HUES64 (cell line): ENCODE measurements around the gene RPL6.

Experiments
- H3K27ac ChIP-seq: 2 replicates; pipeline ENCODE4 v1.7.0; 2013; ENCODE audit warnings: low read depth, low read length, inconsistent platforms
- H3K27me3 ChIP-seq: 2 replicates; pipeline ENCODE4 v1.6.1; 2013; ENCODE audit warnings: mild to moderate bottlenecking, low read length; ENCODE audit not compliant: insufficient read depth
- H3K36me3 ChIP-seq: 2 replicates; pipeline ENCODE4 v1.6.1; 2013; ENCODE audit warnings: mild to moderate bottlenecking, low read length; ENCODE audit not compliant: insufficient read depth
- H3K4me1 ChIP-seq: 2 replicates; pipeline ENCODE4 v1.6.1; 2013; ENCODE audit warnings: mild to moderate bottlenecking, low read length, moderate library complexity; ENCODE audit not compliant: insufficient read depth
- H3K4me3 ChIP-seq: 2 replicates; pipeline ENCODE4 v1.5.1; 2013; ENCODE audit warnings: mild to moderate bottlenecking, low read length, moderate library complexity
- H3K9ac ChIP-seq: 2 replicates; pipeline ENCODE4 v1.6.1; 2013; ENCODE audit warnings: mild to moderate bottlenecking, low read depth, low read length
- H3K9me3 ChIP-seq: 2 replicates; pipeline ENCODE4 v1.6.1; 2013; ENCODE audit warnings: low read depth, low read length; ENCODE audit not compliant: insufficient read depth
- WGBS: fragments of 150-250, 120-280 bp; methylation state at CpG from one replicate; pipeline ENCODE4 v1.1.7; 2013; ENCODE audit warnings: missing lambda C conversion rate; 5-methylcytosine and 5-hydroxymethylcytosine counted together

The RPL6 gene

GRCh38 chr12:112375105-112375504 is 34.3 kb downstream of the RPL6 start:
- Histone ChIP-seq H3K27me3 (no peaks in the 10 kb centered on the region), H3K9me3 (no peaks in the 10 kb centered on the region), H3K36me3 (no peaks in the 10 kb centered on the region; the same call in 1 of the 2 replicates), H3K27ac (no peak overlapping the region), H3K9ac (no peak overlapping the region), H3K4me1 (no peaks in the 10 kb centered on the region), H3K4me3 (no peak overlapping the region)
- WGBS: 88% methylated on average over 4 of the region's 5 CpGs

GRCh38 chr12:112374166-112374740 is 35.2 kb downstream of the RPL6 start:
- no peak overlapping the region for H3K9ac ChIP-seq
- 96% methylated on average over 3 of the region's 3 CpGs for whole genome bisulfite sequencing
- H3K9me3 ChIP-seq: no peaks in the 10 kb centered on the region
- no peak overlapping the region for H3K4me3 ChIP-seq
- H3K36me3 ChIP-seq: no peaks in the 10 kb centered on the region; the same call in 1 of the 2 replicates
- no peaks in the 10 kb centered on the region for H3K4me1 ChIP-seq
- H3K27me3 ChIP-seq: no peaks in the 10 kb centered on the region
- H3K27ac ChIP-seq: no peak overlapping the region

GRCh38 chr12:112370868-112371510 is 38.4 kb downstream of the RPL6 start:
- Histone ChIP-seq H3K36me3 (no peaks in the 10 kb centered on the region; the same call in 1 of the 2 replicates), H3K4me1 (peaks cover 9% of the 10 kb centered on the region; the same call in 1 of the 2 replicates), H3K9me3 (no peaks in the 10 kb centered on the region), H3K27ac (no peak overlapping the region), H3K4me3 (no peak overlapping the region), H3K9ac (no peak overlapping the region), H3K27me3 (no peaks in the 10 kb centered on the region)
- WGBS: 84% methylated on average over 6 of the region's 8 CpGs

GRCh38 chr12:112370199-112370598 is 39.2 kb downstream of the RPL6 start:
- no peaks in the 10 kb centered on the region; the same call in 1 of the 2 replicates for H3K36me3 ChIP-seq
- no peaks in the 10 kb centered on the region for H3K27me3 ChIP-seq
- peaks cover 9% of the 10 kb centered on the region; the same call in 1 of the 2 replicates for H3K4me1 ChIP-seq
- H3K27ac ChIP-seq: no peak overlapping the region
- 95% methylated on average over 1 of the region's 1 CpG for WGBS
- H3K9me3 ChIP-seq: no peaks in the 10 kb centered on the region
- no peak overlapping the region for H3K9ac ChIP-seq
- no peak overlapping the region for H3K4me3 ChIP-seq

GRCh38 chr12:112368856-112369255 is 40.5 kb downstream of the RPL6 start:
- Histone ChIP-seq H3K9me3 (no peaks in the 10 kb centered on the region), H3K27ac (no peak overlapping the region), H3K4me3 (no peak overlapping the region), H3K36me3 (no peaks in the 10 kb centered on the region), H3K4me1 (peaks cover 9% of the 10 kb centered on the region; the same call in 1 of the 2 replicates), H3K9ac (no peak overlapping the region), H3K27me3 (no peaks in the 10 kb centered on the region)
- 86% methylated on average over 6 of the region's 6 CpGs for WGBS

- no peaks in the 10 kb centered on the region for H3K36me3 ChIP-seq
- H3K27me3 ChIP-seq: no peaks in the 10 kb centered on the region
- no peak overlapping the region for H3K9ac ChIP-seq
- no peak overlapping the region for H3K27ac ChIP-seq
- H3K4me1 ChIP-seq: peaks cover 9% of the 10 kb centered on the region; the same call in 1 of the 2 replicates
- no peaks in the 10 kb centered on the region for H3K9me3 ChIP-seq
- no peak overlapping the region for H3K4me3 ChIP-seq
- 93% methylated on average over 3 of the region's 3 CpGs for WGBS
Measured at GRCh38 chr12:112367965-112368364, 41.4 kb downstream of the RPL6 start.

GRCh38 chr12:112362310-112362709 is 47.1 kb downstream of the RPL6 start:
- WGBS: 95% methylated on average over 2 of the region's 3 CpGs
- no peaks in the 10 kb centered on the region for H3K27me3 ChIP-seq

GRCh38 chr12:112361271-112361670 is 48.1 kb downstream of the RPL6 start:
- WGBS: 92% methylated on average over 4 of the region's 4 CpGs
- Histone ChIP-seq H3K4me1 (no peaks in the 10 kb centered on the region), H3K27ac (no peak overlapping the region), H3K4me3 (no peak overlapping the region), H3K9ac (no peak overlapping the region), H3K36me3 (no peaks in the 10 kb centered on the region), H3K9me3 (no peaks in the 10 kb centered on the region), H3K27me3 (no peaks in the 10 kb centered on the region)

More at GRCh38 chr12:112362310-112362709, 47.1 kb downstream of the RPL6 start:
- H3K36me3 ChIP-seq: no peaks in the 10 kb centered on the region
- no peak overlapping the region for H3K9ac ChIP-seq
- H3K4me3 ChIP-seq: no peak overlapping the region
- H3K4me1 ChIP-seq: no peaks in the 10 kb centered on the region
- no peak overlapping the region for H3K27ac ChIP-seq
- H3K9me3 ChIP-seq: no peaks in the 10 kb centered on the region

- H3K4me3 ChIP-seq: no peak overlapping the region
- H3K27ac ChIP-seq: no peak overlapping the region
- no peaks in the 10 kb centered on the region for H3K9me3 ChIP-seq
- H3K27me3 ChIP-seq: no peaks in the 10 kb centered on the region
- H3K4me1 ChIP-seq: no peaks in the 10 kb centered on the region
- WGBS: 93% methylated on average over 3 of the region's 4 CpGs
- no peaks in the 10 kb centered on the region for H3K36me3 ChIP-seq
- no peak overlapping the region for H3K9ac ChIP-seq
Measured at GRCh38 chr12:112359290-112359689, 50.1 kb downstream of the RPL6 start.

- Histone ChIP-seq H3K27me3 (no peaks in the 10 kb centered on the region), H3K9ac (no peak overlapping the region), H3K4me1 (no peaks in the 10 kb centered on the region), H3K36me3 (no peaks in the 10 kb centered on the region), H3K9me3 (no peaks in the 10 kb centered on the region), H3K27ac (no peak overlapping the region), H3K4me3 (no peak overlapping the region)
- WGBS: 81% methylated on average over 2 of the region's 2 CpGs
Measured at GRCh38 chr12:112357214-112357613, 52.2 kb downstream of the RPL6 start.
